Amniotic stem cell (primary cell): Measurements from ENCODE around the gene KCNG2.
"Not testable (repeated sequence)": the region's sequence is repeated elsewhere in the genome, so short reads cannot be mapped to it uniquely, and the experiment has no call there.

Source experiments
- DNase-seq: peaks from one replicate; lab custom pipeline; 2025; lab: John Stamatoyannopoulos, UW

The KCNG2 gene, protein sequence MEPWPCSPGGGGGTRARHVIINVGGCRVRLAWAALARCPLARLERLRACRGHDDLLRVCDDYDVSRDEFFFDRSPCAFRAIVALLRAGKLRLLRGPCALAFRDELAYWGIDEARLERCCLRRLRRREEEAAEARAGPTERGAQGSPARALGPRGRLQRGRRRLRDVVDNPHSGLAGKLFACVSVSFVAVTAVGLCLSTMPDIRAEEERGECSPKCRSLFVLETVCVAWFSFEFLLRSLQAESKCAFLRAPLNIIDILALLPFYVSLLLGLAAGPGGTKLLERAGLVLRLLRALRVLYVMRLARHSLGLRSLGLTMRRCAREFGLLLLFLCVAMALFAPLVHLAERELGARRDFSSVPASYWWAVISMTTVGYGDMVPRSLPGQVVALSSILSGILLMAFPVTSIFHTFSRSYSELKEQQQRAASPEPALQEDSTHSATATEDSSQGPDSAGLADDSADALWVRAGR

DNA sequence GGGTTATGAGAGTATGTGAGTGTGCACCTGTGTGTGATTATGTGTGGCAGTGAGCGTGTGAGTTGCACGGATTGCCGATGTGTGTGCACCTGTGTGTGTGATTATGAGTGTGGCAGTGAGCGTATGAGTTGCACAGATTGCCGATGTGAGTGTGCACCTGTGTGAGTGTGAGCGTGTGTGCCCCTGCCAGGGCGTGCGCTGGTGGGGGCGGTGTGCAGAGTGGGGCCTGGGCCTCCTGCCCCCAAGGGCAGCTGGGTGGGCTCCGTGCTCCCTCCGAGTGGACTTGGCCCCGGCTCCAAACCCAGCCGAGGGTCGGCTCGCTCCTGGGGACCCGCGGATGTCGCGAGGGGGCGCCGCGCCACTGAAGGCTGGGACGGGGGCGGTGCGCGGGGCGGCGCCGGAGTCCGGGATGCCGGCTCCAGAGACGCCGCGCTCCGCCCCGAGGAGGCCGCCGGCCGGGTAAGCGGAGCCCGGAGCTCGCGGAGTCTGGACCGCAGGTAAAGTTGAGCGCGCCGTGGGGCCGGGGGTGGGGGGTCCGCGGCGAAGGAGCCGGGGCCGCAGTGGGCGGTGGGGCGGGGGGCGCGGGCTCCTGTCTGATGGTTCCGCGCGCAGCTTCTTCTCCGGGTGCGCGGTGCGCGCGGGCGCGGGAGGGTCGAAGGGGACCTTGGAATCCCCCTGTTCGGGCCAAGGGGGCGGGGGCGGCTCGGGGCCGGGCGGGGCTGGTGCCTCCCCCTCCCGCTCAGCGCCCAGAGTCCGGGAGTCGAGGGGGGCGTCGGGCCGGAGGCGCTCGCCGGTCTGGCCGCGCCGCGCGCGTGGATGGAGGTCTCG is at the start of gene KCNG2:
KCNG2 (plus strand) TSS at position 421 of the 828 bp plus-strand sequence. CDS start 65,730 bp downstream, outside the sequence.
- no peak for DNase-seq

DNA sequence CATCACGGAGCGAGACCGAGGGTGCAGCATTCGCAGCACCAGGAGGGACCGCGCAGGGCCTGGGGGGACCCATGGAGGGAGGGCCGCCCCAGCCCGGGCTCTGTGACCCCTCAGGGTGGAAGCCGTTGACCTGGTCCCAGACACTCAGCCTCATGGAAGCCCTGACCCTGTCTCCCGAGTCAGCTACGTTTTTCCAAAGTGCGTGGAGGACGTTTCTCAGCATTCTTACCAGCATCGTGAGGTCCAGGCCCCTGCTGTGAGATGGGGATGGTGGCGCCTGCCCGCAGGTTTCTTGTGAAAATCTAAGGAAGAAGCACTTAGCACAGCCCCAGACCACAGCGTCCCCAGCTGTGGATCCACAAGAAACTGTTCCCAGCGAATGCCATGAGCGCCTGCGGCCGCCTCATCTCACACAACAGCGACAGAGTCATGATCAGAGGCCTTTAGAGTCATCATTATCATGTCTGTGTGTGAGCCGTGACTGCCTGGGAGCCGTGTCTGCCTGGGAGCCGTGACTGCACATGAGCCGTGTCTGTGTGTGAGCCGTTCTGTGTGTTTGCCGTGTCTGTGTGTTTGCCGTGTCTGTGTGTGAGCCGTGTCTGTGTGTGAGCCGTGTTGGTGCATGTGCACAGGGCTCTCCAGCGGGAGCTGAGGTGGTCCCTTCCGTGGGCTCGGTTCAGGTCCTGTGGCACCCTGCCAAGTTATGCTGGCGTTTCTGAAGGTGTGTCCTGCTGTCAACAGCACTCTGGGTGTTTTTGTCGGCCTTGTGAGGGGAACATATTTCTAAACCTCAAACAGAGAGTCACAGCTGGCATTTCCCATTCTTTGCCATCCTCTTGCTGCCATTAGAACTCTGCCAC is 49.2 kb upstream of the KCNG2 start:
- no peak for DNase-seq

DNA sequence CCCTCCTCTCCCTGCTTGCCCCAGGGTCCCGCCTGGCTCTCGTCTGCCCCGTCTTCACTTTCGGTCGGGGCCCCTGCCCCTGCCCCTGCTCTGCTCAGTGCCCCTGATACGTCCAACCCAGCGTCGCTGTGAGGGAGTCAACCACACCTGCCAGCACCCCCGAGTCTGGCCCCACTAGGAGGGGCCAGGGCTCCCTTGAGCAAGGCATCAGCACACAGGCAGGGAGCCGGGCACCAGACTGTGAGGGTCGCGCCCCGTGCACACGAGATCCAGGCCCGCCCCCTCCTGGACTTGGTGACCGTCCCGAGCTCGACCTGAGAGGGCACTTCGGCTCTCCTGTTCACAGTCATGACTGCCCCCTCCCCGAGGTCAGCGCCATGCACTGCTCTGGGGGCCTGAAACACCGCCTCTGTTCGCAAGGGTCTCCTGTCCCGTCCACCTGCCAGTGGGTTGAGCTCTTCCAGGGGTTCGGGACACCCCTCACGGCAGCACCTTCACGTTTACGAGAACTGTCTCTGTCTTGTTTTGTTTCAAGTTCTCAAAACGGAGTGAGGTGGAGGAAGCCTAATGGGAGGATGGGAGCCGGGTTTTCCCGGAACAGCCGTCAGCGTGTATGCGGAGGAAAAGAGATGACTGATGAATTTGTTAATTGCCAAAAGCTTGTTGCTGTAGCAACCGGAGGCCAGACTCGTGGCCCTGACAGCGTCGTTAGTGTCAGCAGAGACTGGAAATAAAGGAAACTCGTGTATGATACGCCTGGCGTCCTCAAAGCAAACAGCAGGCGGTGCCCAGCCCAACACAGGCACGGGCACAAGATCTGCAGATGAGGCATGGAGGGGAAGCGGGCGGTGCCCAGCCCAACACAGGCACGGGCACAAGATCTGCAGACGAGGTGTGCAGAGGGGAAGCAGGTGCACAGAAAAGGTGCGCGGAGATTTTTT is 48.2 kb upstream of the KCNG2 start:
- DNase-seq = no peak

DNA sequence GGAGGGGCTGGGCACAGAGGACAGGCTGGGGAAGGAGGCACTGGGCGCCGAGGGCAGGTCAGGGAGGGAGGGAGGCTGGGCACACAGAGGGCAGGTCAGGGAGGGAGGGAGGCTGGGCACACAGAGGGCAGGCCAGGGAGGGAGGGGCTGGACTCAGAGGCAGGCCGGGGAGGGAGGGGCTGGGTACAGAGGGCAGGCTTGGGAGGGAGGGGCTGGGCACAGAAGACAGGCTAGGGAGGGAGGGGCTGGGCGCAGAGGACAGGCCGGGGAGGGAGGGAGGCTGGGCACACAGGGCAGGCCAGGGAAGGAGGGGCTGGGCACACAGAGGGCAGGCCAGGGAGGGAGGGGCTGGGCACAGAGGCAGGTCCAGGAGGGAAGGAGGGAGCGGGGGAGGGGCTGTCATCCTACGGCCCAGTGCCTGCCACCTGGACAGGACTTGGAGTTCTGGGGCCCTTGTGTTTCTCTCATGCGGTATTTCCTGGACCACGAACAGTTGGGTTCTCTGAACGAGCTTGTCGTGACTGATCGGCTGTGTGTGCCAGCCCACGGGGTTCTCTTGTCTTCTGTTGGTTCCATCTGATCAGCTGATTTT is 46.7 kb upstream of the KCNG2 start:
- DNase-seq = no peak

DNA sequence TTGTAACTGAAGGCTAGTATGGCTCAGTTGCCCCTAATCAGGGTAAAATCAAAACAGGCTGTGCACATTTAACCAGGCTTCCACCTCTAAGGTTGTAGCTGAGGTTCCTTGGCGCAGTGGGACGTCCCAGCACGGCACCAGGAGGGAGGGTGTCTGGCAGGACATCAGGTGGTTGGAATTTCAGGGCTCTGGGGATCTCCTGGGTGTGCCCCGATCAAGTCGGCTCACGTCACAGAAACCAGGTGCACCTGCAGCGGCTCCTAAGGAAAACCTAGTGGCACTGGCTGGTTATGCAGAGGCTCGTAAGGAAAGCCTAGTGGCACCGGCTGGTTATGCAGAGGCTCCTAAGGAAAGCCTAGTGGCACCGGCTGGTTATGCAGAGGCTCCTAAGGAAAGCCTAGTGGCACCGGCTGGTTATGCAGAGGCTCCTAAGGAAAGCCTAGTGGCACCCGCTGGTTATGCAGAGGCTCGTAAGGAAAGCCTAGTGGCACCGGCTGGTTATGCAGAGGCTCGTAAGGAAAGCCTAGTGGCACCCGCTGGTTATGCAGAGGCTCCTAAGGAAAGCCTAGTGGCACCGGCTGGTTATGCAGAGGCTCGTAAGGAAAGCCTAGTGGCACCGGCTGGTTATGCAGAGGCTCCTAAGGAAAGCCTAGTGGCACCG is 45.7 kb upstream of the KCNG2 start:
- not testable (repeated sequence) for DNase-seq

DNA sequence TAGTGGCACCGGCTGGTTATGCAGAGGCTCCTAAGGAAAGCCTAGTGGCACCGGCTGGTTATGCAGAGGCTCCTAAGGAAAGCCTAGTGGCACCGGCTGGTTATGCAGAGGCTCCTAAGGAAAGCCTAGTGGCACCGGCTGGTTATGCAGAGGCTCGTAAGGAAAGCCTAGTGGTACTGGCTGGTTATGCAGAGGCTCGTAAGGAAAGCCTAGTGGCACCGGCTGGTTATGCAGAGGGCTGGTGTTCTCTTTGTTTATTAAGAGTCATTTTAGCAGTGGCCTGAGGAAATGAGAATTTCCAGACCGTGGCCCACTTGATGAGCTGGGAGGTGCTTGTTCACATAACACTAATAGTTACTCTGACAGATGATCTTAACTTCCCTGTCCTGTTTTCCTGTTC is 44.8 kb upstream of the KCNG2 start:
- DNase-seq = not testable (repeated sequence)

DNA sequence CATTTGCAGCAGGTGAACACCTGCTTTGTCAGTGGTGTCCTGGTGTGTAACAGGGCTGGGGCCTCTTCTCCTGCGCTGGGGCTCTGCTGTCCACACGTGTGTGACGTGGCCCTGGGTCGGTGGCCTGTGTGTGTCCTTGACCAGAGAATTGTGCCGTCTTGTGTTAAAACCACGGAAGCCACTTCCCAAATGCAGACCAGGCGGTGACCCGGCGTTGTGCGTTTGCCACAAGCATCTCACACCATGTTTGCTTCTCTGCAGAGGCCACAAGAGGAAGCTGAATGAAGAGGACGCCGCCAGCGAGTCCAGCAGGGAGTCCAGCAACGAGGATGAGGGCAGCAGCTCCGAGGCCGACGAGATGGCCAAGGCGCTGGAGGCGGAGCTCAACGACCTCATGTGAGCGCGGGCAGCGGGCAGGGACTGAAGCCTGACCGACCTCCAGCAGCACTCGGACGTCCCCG is 44.3 kb upstream of the KCNG2 start:
- no peak for DNase-seq

DNA sequence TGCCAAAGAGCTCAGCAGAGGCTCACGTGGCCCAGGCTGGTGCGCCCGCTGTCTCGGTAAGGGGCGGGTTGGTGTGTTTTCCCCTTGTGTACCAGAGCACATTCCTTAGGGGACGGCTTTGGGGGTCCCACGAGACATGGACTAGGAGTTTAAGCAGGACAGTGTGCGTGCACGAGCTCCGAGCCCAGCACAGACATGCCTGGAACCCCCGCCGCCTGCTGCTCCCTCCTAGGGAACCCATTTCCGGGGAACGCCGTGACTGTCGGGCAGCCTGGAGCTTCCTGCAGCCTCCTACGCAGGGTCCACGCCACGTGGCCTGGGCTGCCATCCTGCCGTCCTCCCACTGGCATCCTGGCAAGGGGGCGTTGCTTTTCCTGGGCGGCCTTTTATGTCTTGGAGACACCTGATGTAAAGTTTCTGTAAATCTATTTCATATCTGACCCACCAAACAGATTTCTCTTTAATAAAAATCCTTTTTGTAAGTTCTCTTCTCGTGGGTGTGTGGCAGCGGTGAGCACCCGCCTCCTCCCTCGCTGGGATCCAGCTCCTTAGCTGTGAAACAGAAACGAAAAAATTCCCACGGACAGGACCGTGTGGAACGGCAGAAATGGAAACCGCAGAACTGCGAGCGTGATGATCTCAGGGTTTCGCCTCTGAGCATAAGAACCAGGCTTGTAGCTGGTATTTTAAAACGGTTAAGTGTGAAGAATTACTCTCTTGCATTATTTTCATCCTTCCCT is 43.5 kb upstream of the KCNG2 start:
- no peak for DNase-seq

DNA sequence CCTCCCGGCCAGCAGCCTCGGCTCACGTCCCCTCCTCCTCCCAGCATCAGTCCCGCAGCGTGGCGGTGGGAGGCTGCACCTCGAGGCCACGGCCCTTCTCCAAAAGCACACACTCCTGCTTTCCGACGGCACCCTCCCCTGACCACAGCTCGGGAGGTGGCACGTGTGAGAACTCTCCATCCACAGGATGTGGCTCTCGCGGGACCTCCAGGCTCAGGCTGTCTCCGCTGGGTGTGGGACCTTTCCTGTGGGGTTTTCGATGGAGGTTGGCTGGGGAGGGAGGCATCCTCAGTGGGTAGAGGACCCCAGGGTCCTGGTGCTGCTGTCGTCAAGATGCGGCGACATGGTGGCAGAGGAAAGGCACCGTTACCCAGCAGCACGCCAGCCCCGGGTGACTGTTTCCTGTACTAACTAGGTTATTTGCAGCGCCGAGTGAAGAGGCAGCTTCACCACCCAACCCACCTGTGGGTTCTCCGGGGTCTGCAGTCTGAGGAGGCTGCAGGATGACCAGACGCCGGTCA is 42.8 kb upstream of the KCNG2 start:
- DNase-seq = no peak

DNA sequence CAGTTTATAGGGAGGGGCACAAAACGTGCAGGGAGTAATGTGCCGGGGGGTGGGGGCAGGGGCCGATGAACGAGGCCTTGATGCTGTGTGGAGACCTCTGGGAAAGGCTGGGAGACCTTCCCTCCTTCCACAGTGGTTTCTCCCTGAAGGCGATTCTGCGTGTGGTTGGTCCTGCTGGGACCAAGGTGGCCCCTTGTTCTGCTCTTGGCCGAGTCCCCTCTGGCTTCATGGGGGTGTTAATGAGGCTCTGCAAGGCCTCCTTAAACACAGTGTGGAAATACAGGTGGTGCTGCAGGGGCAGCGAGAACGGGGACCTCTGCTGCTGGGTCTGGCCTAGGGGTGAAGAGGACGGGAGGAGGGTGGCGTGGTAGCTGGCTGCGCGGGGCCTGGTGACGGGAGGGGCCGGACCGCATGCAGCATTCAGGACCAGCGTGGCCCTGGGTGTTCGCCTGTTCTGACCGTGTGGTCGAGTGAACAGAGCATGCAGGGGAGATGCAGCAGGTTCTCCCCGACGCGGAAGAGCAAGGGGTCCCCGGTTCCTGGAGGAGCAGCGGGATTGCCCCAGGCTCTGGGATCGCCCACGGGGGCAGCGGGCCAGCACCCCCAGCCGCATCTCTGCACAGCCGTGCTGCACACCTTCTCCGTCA is 42.1 kb upstream of the KCNG2 start:
- DNase-seq = no peak

DNA sequence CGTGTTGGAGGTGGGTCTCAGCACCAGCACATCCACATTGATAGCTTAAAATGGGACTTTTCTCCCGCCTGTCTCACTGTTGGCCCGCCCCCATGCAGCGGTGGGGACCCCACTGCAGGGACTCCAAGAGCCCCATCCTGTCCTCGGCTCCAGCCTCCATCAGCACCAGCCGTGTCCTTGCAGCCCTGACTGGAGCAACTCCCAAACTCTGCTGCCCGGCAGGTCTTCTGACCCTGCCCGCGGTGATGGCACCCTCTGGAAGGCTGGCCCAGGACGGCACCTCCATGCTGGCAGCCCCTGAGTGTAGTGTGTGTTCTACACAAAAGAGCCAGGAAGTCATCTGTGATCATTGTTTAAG is 41.6 kb upstream of the KCNG2 start:
- no peak for DNase-seq

DNA sequence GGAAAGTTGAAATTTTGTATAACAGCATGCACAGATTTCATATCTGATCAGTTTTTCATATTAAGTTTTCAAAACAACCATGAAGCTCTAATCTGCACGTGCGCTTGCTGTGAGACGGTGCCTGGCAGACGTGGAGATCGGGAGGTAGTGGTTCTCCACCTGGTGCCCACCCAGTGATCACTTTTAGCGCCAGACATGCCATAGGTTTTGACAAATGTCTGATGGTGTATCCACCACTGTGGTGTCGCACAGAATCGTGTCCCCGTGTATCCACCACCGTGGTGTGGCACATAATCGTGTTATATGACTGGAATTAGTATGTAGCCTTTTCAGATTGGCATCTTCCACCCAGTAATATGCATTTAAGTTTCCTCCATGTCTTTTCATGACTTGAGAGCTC is 40.9 kb upstream of the KCNG2 start:
- no peak for DNase-seq

DNA sequence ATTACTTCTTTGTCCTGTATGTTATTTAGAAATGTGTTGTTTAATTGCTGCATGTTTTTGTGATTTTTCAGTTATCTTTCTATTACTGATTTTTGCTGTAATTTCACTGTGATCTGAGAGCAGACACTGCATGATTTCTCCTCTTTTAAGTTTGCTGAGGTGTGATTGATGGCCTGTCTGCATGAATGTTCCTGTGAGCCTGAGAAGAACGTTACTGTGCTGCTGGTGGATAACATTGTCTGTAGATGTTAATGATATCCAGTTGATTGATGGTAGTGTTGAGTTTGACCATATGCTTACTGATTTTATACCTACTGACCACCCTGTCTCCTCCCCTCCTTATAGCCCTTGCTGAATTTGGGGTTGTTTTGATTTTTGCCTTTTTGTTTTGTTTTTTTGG is 37.4 kb upstream of the KCNG2 start:
- DNase-seq = no peak

DNA sequence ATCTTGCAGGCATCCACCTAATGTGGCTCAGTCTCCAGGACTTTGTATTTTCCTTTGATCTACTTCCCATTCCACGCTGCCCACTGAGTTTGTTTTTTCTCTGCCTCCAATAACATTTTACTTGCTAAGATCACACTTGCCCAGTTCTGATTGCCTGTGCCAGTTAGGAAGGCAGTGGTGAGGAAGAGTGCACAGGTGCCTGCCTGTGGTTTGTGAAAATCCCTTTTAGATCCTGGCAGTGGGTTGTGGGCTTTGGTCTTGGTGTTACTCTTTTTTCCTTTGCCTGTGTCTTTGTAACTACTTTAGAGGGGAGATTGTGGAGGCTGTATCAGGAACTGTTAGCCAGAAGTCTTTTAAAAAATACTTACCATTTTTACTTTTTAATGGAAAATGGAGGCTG is 36.9 kb upstream of the KCNG2 start:
- no peak for DNase-seq

DNA sequence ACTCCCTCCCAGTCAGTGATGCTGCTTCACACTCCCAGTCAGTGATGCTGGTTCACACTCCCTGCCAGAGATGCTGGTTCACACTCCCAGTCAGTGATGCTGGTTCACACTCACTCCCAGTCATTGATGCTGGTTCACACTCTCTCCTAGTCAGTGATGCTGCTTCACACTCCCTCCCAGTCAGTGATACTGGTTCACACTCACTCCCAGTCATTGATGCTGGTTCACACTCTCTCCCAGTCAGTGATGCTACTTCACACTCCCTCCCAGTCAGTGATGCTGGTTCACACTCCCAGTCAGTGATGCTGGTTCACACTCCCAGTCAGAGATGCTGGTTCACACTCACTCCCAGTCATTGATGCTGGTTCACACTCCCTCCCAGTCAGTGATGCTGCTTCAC is 34.3 kb upstream of the KCNG2 start:
- DNase-seq = no peak

DNA sequence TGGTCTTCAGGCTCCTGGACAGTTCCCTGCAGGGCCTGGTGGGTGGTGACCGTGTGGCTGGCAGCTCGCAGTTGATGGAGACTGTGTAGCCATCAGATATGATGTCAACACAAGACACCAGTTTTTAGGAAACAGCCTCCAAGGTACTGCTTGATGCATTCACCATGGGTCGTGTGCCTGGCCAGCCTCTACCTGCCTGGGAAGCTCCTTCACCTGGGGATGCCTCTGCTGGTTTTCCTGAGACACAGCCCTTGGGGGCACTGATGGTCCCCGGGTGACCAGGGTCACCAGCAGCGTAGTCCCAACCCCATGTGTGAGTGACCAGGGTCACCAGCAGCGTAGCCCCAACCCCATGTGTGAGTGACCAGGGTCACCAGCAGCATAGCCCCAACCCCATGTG is 33.6 kb upstream of the KCNG2 start:
- no peak for DNase-seq

DNA sequence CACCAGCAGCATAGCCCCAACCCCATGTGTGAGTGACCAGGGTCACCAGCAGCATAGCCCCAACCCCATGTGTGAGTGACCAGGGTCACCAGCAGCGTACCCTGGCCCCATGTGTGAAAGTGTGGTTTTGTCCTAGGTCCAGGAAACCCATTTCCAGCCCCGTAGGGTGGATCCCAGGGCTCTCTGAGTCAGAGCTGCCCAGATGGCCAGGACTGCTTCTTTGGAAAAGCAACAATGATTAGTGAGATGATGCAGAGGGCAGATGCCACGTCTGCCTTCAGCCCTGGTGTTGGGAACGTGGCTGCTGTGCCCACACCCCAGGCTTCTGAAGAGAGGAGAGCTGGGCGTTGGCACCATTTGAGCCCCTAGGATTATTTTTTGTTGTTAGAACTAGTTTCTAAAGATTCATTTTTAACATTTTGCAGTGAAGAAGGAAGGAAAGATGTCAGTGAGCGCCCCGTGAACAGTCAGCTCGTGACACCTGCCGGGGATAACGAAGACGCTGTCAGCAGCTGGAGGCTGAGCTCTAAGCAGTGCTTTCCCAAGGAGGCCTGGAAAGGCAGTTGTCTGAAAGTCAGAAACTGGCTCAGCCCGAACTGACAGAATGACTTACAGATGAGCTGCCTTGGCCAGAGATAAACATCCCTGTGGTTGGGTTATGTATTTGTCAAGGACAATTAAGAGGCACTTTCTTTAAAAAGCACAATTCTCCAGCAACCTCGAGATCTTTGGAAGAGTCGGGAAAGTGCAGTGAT is 32.1 kb upstream of the KCNG2 start:
- DNase-seq = no peak

DNA sequence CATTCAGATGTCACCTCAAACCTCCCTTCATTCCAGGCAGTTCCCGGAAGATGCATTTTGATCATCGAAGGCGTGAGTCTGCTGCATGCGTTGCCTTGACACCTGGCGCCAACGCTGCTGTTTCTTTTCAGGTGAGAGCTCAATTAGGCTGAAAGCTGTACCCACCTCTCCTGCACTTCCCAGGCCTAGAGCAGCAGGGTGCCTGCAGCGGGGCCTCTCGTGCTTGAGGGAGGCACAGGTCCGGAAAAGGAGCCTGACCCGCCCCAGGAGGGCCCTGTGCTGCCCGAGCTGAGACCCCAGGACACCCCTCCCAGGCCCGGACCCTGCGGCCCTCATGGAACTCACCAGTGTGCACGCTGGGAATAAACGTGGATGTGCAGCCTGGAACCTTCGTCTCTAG is 31.4 kb upstream of the KCNG2 start:
- no peak for DNase-seq
